GM12865 (cell line): ENCODE data around the gene SH3GLB2.

Experiments
- DNase-seq: peaks from one replicate; pipeline ENCODE4 v3.0.0; 2010; ENCODE audit warnings: low read depth
- H3K4me3 ChIP-seq: 2 replicates; pipeline ENCODE4 v1.5.1; 2011; ENCODE audit warnings: mild to moderate bottlenecking, low read depth, low read length, control low read depth
- CTCF ChIP-seq: IDR thresholded peaks from 2 replicates; pipeline ENCODE4 v1.5.1; 2011; ENCODE audit warnings: low read length, control low read depth, low read depth, inconsistent platforms; ENCODE audit not compliant: insufficient read depth; ENCODE audit errors: missing control alignments

SH3GLB2 gene

GRCh38 chr9:128999581-129000206, 28.4 kb downstream of the SH3GLB2 start:
- no peak for DNase-seq
- no peak for TF ChIP-seq CTCF
- no peak overlapping the region for H3K4me3 ChIP-seq

GRCh38 chr9:128998462-128998861, 29.7 kb downstream of the SH3GLB2 start:
- no peak for TF ChIP-seq CTCF
- no peak overlapping the region for H3K4me3 ChIP-seq
- DNase-seq: no peak

- no peak for TF ChIP-seq CTCF
- DNase-seq: no peak
- no peak overlapping the region for H3K4me3 ChIP-seq
Observed at GRCh38 chr9:128995791-128996190, 32.3 kb downstream of the SH3GLB2 start.

- no peak overlapping the region for H3K4me3 ChIP-seq
- DNase-seq: no peak
- TF ChIP-seq CTCF: no peak
Observed at GRCh38 chr9:128992995-128993394, 35.1 kb downstream of the SH3GLB2 start.

- DNase-seq: no peak
- no peak overlapping the region for H3K4me3 ChIP-seq
- TF ChIP-seq CTCF: no peak
Observed at GRCh38 chr9:128987805-128988204, 40.3 kb downstream of the SH3GLB2 start.

GRCh38 chr9:128986671-128987070, 41.5 kb downstream of the SH3GLB2 start:
- DNase-seq: no peak
- TF ChIP-seq CTCF: no peak
- no peak overlapping the region for H3K4me3 ChIP-seq

- H3K4me3 ChIP-seq: no peak overlapping the region
- DNase-seq: no peak
- no peak for TF ChIP-seq CTCF
Observed at GRCh38 chr9:128983536-128983935, 44.6 kb downstream of the SH3GLB2 start.
